NCI-H2196 (cell line): ENCODE measurements around the gene MMEL1.
A peak's percentile ranks its signal among the peaks of the same experiment; 100 is the strongest.

Experiments used
- DNase-seq: peaks from one replicate; lab custom pipeline; 2025; ENCODE audit not compliant: unreplicated experiment; lab: John Stamatoyannopoulos, UW

Gene MMEL1

DNA sequence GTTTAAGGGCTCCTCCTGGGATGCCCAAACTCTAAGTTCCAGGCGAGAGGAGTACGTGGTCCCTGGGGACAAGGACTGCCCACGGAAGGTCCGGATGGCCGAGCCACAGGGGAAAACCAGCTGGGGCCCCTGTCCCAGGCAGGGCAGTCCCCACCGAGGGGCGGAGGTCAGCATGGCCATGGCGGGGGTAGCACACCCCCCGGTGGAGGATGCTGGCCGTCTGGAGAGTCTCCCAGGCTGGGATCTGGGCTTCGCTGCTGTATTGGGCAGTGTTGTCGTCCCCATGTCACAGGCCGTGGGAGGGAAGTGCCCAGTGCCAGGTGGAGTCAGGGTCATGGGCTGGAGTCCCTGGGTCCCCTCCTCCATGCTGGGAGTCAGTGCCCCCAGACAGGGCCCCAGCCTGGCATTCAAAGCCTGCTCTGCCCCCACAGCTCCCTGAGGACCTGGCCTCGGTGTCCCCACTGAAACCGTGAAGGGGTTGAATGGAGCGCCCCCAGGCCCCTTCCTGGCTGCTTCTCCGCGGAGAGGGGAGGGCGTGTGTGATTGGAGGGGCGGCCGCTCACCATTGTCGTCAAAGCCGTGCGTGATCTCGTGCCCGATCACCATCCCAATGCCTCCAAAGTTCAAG, 39.5 kb downstream of the MMEL1 start:
- no peak for DNase-seq

DNA sequence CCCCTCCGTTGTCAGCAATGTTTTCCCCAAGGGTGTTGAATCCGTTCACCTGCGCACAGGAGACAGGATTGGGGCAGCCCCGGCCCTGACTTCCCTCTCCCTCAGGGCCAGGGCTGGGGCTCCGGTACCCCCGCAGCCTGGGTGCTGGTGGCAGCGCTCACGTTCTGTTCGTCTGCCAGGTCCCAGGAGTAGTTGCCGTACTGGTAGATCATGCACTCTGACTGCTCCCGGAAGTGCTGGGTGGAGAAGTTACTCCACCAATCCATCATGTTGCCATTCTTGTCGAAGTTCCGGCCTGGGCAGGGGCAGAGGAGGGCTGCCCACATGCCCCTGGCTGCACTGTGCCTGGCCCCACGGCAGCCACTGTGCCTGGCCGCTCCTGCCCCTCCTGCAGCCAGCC, 40.1 kb downstream of the MMEL1 start:
- no peak for DNase-seq

DNA sequence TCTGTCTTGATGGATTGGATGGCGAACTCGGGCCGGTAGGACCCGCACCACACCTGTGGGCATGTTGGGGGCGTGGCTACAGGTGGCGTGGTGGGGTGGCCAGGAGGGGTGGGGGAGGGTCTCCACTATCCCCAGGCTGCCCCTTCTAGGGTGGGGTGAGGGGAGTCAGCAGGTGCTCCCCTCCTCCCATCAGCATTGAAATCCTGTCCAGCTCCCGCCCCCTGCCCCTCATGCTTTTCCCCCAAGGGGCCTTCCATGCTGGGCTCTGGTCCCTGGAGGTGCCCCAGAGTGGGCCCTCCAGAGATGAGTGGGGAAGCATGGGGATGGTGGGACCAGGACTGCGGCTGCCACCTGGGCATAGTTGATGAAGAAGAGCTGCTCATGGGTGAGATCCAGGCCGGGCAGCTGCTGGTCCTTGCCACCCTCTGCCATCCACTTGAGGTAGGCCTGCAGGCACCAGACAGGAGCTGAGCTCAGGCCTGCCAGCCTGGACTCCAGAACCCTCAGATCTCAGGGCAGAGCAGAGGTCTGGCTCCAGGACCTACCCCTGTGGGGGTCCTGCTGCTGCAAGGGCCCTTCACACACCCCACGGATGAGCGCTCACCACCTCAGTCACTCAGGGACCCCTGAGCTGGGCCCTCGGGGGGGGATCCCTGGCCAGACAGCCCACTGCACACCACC, 41.1 kb downstream of the MMEL1 start:
- no peak for DNase-seq

- no peak for DNase-seq
Observed at GRCh38 chr1:2591233-2591580, 41.6 kb downstream of the MMEL1 start.

GRCh38 chr1:2590233-2591141, 42.3 kb downstream of the MMEL1 start:
- DNase-seq, result no peak

- DNase-seq, result no peak
Observed at GRCh38 chr1:2589431-2590232, 43.2 kb downstream of the MMEL1 start.

GRCh38 chr1:2588661-2589430, 44.0 kb downstream of the MMEL1 start:
- DNase-seq, result no peak

GRCh38 chr1:2587860-2588571, 44.8 kb downstream of the MMEL1 start:
- DNase-seq, result no peak

- DNase-seq, result no peak
Observed at GRCh38 chr1:2587071-2587859, 45.6 kb downstream of the MMEL1 start.

DNA sequence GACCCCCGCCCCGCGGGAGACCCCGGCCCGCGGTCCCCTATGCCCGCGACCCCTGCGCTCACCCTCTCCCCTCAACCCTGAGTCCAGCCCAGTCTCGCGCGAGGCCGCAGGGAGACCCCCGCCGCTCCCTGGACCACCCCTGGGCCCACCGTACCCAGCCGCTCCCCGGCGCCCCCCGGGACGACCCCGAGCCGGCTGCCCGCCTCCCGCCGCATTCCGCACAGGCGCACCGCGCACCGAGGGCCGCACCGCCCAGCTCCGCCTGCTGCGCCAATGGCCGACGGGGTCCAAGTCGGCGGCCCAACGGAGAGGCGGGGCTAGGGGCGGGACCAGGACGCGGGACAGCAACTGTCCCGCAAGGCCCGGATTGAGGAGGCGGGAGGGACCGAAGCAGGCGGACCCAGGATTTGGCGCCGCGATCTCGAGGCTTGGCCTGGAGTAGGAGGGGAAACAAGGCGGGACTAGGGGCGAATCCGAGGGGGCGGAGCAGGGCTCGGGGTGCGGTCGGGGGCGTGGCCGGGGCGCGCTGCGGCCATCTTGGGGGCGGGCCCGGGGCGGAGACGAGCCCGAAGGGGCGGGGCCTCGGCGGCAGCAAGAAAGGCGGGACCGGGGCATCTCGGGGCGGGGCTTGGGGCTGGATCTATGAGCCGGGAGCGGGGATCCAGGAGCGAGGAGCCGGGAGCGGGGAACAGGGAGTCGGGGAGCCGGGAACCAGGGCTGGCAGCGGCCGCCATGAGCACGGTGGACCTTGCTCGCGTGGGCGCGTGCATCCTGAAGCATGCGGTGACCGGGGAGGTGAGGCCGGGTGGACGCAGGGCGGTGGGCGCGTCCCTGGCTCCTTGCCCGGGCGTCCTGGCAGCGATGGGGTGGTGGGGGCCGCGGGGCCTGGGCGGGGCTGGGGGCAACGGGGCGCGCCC, 46.4 kb downstream of the MMEL1 start, which contains the start of gene PRXL2B:
Gene PRXL2B, plus strand, starts transcription at position 624 of the 917 bp plus-strand sequence. Its CDS starts 109 bp downstream, at position 733.
- peak; percentile 99 for DNase-seq

- no peak for DNase-seq
Observed at GRCh38 chr1:2585318-2586092, 47.3 kb downstream of the MMEL1 start.

GRCh38 chr1:2584686-2585317, 48.0 kb downstream of the MMEL1 start:
- no peak for DNase-seq

GRCh38 chr1:2583871-2584351, 48.9 kb downstream of the MMEL1 start:
- DNase-seq, result peak; percentile 20

DNA sequence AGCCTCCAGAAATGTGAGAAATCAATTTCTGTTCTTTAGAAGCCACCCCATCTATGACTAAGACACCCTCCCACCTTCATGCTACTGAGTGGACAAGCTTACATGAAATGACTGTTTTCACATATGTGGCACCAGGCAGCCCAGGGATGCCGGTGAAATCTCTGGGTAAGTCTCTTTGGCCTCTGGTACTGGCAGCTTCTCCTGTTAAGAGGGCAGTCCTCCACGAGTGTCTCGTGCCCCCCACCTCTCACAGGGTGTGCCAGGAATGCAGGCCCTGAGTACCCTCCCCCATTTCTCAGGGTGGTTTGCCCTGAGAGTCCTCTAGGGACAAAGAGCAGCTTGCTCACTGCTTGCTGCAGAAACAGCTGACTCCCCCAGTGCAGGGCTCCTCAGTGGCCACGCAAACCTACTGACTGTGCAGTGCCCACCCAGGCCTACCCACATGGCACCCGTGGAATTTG, 49.5 kb downstream of the MMEL1 start:
- no peak for DNase-seq

DNA sequence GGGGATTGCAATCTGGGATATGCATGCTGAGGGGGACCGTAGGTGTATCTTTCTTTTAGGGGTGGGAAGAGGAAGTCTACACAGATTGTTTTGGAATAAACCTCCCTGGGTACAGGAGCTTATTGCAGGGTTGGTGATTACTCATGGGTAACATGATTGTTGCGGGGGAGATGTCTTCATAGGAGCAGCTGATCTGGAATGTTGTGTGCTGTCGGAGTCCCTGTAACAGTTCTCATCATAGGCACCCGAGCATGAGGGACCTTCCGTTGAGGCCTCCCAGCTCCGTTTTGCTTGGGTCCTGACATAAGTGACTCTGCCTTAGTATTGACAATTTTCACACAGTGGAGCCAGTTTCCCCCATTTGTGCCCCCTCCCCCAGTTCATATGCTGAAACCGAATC, 50.4 kb downstream of the MMEL1 start:
- no peak for DNase-seq

GRCh38 chr1:2580691-2581090, 52.1 kb downstream of the MMEL1 start:
- no peak for DNase-seq
